Measurements from ENCODE around the gene ALG10. TPM values are rescaled to one million over a fixed set of nuclear protein-coding genes. Genes with fewer than 3 reads are reported as not detected.

ALG10 gene
- total RNA-seq, 1 donor from 2014 or later: 15.2 TPM

DNA sequence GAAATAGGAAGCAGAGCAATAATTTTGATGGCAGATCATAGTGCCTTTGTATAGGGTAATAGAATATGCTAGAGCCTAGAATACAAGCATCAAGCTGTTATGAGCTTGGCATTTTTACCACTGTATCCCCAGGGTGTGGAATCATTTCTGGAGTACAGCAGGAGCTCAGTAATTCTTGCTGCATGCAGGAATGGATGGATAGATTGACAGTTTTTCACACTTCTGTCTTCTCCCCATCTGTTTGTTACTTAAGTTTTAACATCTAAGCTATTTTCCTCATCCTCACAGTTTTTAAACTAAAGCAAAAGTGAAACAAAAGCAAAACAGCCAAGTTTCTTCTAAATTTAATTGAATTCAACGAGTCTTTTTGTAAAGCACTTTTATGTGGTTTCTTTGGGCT lies 32.6 kb downstream of the ALG10 start:
- H3K4me3 Mint-ChIP-seq: no peak overlapping the region

More for the DNA sequence above, 32.6 kb downstream of the ALG10 start:
- Mint-ChIP-seq H3K27ac (ENCODE audit: unreplicated experiment) (no peak overlapping the region), H3K9me3 (peaks cover 14% of the 10 kb centered on the region), H3K4me1 (no peaks in the 10 kb centered on the region), H3K27me3 (ENCODE audit: low read depth) (no peaks in the 10 kb centered on the region), H3K36me3 (ENCODE audit: low read depth) (peaks cover 6% of the 10 kb centered on the region)
- TF ChIP-seq, protein P1, sequence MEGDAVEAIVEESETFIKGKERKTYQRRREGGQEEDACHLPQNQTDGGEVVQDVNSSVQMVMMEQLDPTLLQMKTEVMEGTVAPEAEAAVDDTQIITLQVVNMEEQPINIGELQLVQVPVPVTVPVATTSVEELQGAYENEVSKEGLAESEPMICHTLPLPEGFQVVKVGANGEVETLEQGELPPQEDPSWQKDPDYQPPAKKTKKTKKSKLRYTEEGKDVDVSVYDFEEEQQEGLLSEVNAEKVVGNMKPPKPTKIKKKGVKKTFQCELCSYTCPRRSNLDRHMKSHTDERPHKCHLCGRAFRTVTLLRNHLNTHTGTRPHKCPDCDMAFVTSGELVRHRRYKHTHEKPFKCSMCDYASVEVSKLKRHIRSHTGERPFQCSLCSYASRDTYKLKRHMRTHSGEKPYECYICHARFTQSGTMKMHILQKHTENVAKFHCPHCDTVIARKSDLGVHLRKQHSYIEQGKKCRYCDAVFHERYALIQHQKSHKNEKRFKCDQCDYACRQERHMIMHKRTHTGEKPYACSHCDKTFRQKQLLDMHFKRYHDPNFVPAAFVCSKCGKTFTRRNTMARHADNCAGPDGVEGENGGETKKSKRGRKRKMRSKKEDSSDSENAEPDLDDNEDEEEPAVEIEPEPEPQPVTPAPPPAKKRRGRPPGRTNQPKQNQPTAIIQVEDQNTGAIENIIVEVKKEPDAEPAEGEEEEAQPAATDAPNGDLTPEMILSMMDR (conservative IDR thresholded peaks at IDR 0.05): no peak
- no peak for DNase-seq (ENCODE audit: low read depth, low spot score)

Measured in neural crest cell (in vitro differentiated cells).